HepG2 (cell line): ENCODE results near the gene SGF29. TPM values are rescaled to one million over a fixed set of nuclear protein-coding genes. Genes with fewer than 3 reads are reported as not detected.
A peak's percentile ranks its signal among the peaks of the same experiment; 100 is the strongest.

Experiments used
- CAMTA2 ChIP-seq: sonication (generic); formaldehyde crosslinking; IDR thresholded peaks from 2 replicates; pipeline ENCODE4 v1.4.0; 2020; ENCODE audit warnings: mild to moderate bottlenecking, missing genetic modification reagents, borderline replicate concordance
- DNMT1 ChIP-seq: sonication (generic); formaldehyde crosslinking; IDR thresholded peaks from 2 replicates; pipeline ENCODE4 v1.5.1; 2020; ENCODE audit warnings: mild to moderate bottlenecking, missing genetic modification reagents
- GLI4 ChIP-seq: sonication (generic); formaldehyde crosslinking; IDR thresholded peaks from 2 replicates; pipeline ENCODE4 v1.5.1; 2020; ENCODE audit warnings: missing genetic modification reagents, mild to moderate bottlenecking, moderate library complexity, borderline replicate concordance
- IRX3 ChIP-seq: sonication (generic); formaldehyde crosslinking; IDR thresholded peaks from 2 replicates; pipeline ENCODE4 v1.8.1; 2023; ENCODE audit warnings: mild to moderate bottlenecking, low read depth, missing genetic modification reagents, borderline replicate concordance
- KLF12 ChIP-seq: sonication (generic); formaldehyde crosslinking; IDR thresholded peaks from 2 replicates; pipeline ENCODE4 v1.4.0; 2020; ENCODE audit warnings: missing genetic modification reagents, borderline replicate concordance
- MEF2D ChIP-seq: sonication (generic); formaldehyde crosslinking; IDR thresholded peaks from 2 replicates; pipeline ENCODE4 v1.5.1; 2020; ENCODE audit warnings: mild to moderate bottlenecking, missing genetic modification reagents
- NR2C2 ChIP-seq: sonication (generic); formaldehyde crosslinking; IDR thresholded peaks from 2 replicates; pipeline ENCODE4 v1.4.0; 2020; ENCODE audit warnings: missing genetic modification reagents, mild to moderate bottlenecking, moderate library complexity, borderline replicate concordance
- NRL ChIP-seq: sonication (generic); formaldehyde crosslinking; IDR thresholded peaks from 2 replicates; pipeline ENCODE4 v1.5.0; 2020; ENCODE audit warnings: missing genetic modification reagents, mild to moderate bottlenecking, moderate library complexity, borderline replicate concordance
- PAWR ChIP-seq: sonication (generic); formaldehyde crosslinking; IDR thresholded peaks from 2 replicates; pipeline ENCODE4 v1.4.0; 2020; ENCODE audit warnings: missing genetic modification reagents, mild to moderate bottlenecking, borderline replicate concordance
- SALL2 ChIP-seq: sonication (generic); formaldehyde crosslinking; IDR thresholded peaks from 2 replicates; pipeline ENCODE4 v1.8.1; 2023; ENCODE audit warnings: mild to moderate bottlenecking, missing genetic modification reagents, inconsistent platforms
- SOX6 ChIP-seq, 2 experiments: fragments of 450-650 bp in 1 of 2; sonication (generic) in 1 of 2; formaldehyde crosslinking in 1 of 2; IDR thresholded peaks; 2 replicates each; pipeline versions ENCODE4 v1.4.0 to v1.6.1; 2017 to 2020; ENCODE audit warnings: antibody characterized with exemption in 1 of 2, mild to moderate bottlenecking in 1 of 2, missing genetic modification reagents in 1 of 2
- ZBTB8A ChIP-seq: sonication (generic); formaldehyde crosslinking; IDR thresholded peaks from 2 replicates; pipeline ENCODE4 v1.4.0; 2020; ENCODE audit warnings: mild to moderate bottlenecking, low read depth, missing genetic modification reagents, borderline replicate concordance
- ZFP62 ChIP-seq: sonication (generic); formaldehyde crosslinking; IDR thresholded peaks from 2 replicates; pipeline ENCODE4 v1.4.0; 2020; ENCODE audit warnings: missing genetic modification reagents
- ZNF143 ChIP-seq: sonication (generic); formaldehyde crosslinking; IDR thresholded peaks from 2 replicates; pipeline ENCODE4 v1.4.0; 2020; ENCODE audit warnings: missing genetic modification reagents
- ZNF251 ChIP-seq: sonication (generic); formaldehyde crosslinking; IDR thresholded peaks from 2 replicates; pipeline ENCODE4 v1.9.0; 2021; ENCODE audit warnings: mild to moderate bottlenecking, missing genetic modification reagents
- ZNF484 ChIP-seq: sonication (generic); formaldehyde crosslinking; IDR thresholded peaks from 2 replicates; pipeline ENCODE4 v1.5.1; 2020; ENCODE audit warnings: mild to moderate bottlenecking, low read depth, missing genetic modification reagents, borderline replicate concordance
- ZNF543 ChIP-seq: sonication (generic); formaldehyde crosslinking; IDR thresholded peaks from 2 replicates; pipeline ENCODE4 v1.4.0; 2020; ENCODE audit warnings: mild to moderate bottlenecking, missing genetic modification reagents
- ZNF550 ChIP-seq: sonication (generic); formaldehyde crosslinking; IDR thresholded peaks from 2 replicates; pipeline ENCODE4 v1.4.0; 2020; ENCODE audit warnings: mild to moderate bottlenecking, missing genetic modification reagents, borderline replicate concordance
- ZNF605 ChIP-seq: sonication (generic); formaldehyde crosslinking; IDR thresholded peaks from 2 replicates; pipeline ENCODE4 v1.8.0; 2022; ENCODE audit warnings: mild to moderate bottlenecking, missing genetic modification reagents
- ZNF720 ChIP-seq: sonication (generic); formaldehyde crosslinking; IDR thresholded peaks from 2 replicates; pipeline ENCODE4 v1.4.0; 2020; ENCODE audit warnings: missing genetic modification reagents
- ZSCAN25 ChIP-seq: sonication (generic); formaldehyde crosslinking; IDR thresholded peaks from 2 replicates; pipeline ENCODE4 v1.8.0; 2022; ENCODE audit warnings: mild to moderate bottlenecking, missing genetic modification reagents
- polyA plus RNA-seq, 8 experiments: library from polyadenylated mRNA; depleted of rRNA in 3 of 8; stranded (reverse) in 7 of 8; unstranded in 1 of 8; fragments of >200 nt; fragmentation: Illumina TruSeq in 4 of 8; extraction: Trizol in 4 of 8; gene quantifications; 2 replicates each; pipeline versions ENCODE4 v1.2.1 to v1.2.3, GENCODE V29; 2011 to 2016; ENCODE audit warnings: low read depth in 4 of 8, missing spikeins in 1 of 8, mixed read lengths in 1 of 8; ENCODE audit not compliant: insufficient read depth in 1 of 8
- total RNA-seq, 5 experiments: library from RNA; depleted of rRNA; stranded (reverse); fragments of >200 nt; fragmentation: Illumina TruSeq; extraction: Trizol; gene quantifications; 2 replicates each; pipeline ENCODE4 v1.2.3, GENCODE V29; 2016; ENCODE audit warnings: low read depth in 1 of 5
- TF ChIP-seq, protein P1 (sequence below): IDR thresholded peaks from 2 replicates; pipeline ENCODE4 v1.6.1; 2016; ENCODE audit warnings: mild to moderate bottlenecking, missing biosample characterization, missing genetic modification reagents
- TF ChIP-seq, protein P2 (sequence below): IDR thresholded peaks from 2 replicates; pipeline ENCODE4 v1.6.1; 2016; ENCODE audit warnings: missing genetic modification reagents, missing compliant biosample characterization
- TF ChIP-seq, protein P3 (sequence below): sonication (generic); formaldehyde crosslinking; IDR thresholded peaks from 2 replicates; pipeline ENCODE4 v1.4.0; 2020; ENCODE audit warnings: missing genetic modification reagents
- TF ChIP-seq, protein P4 (sequence below): IDR thresholded peaks from 2 replicates; pipeline ENCODE4 v1.6.1; 2012; ENCODE audit warnings: low read depth, low read length, improper control_type of control experiment

SGF29 gene
- total and polyA plus RNA-seq, 2 of the 13 experiments (the other 11 are each of a cell fraction or from before 2014, with no cell fraction given): 5.0 to 29.4 TPM

DNA sequence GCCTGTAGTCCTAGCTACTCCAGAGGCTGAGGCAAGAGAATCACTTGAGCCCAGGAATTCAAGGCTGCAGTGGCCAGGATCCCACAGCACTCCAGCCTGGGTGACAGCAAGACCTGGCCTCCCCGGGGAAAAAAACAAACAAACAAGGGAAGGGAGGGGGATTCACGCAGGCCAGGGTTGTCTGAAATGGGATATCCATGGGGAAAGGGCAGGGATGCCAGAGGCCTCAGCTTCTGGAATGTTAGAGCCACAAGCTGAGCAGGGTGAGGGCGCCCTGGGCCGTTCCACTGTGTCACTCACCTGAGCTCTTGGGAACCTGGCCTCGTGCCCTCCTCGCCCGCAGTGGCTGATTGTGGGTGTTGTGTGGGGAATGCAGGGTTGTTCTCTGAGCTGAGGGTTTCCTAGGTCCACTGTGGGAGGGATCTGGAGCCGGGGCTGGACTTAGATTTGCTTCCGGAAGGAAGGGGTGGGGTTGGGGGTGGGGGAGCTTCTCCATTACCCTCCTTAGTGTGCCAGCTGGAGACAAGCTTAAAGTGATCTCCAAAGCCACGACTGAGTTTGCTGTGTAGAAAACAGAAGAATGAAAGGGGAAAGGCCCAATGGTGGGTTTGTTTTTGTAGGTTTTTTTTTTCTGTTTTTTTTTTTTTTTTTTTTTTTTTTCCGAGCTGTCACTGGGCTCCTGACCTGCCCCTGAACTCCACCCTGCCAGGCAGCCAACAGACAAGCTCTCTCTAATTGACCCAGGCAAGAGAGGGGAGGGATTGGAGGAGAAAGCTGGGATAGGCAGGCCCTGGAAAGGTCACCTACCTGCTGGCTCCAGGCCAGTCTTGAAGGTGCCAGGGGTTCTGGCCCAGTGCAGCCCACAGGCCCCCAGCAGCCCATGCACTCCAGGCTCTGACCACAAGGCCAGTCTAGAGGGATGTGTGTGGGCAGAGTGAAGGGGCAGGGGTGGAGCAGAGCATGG, 56.2 kb downstream of the SGF29 start, which contains the start of gene SULT1A1 (continued):
- TF ChIP-seq MEF2D: peak; percentile 85
- no peak for TF ChIP-seq ZFP62 (CRISPR knock-in tag)
- no peak for TF ChIP-seq ZNF251
- TF ChIP-seq ZNF720 (CRISPR knock-in tag): no peak
- no peak for TF ChIP-seq KLF12 (CRISPR knock-in tag)
- peak; percentile 83 for TF ChIP-seq ZSCAN25 (CRISPR knock-in tag)
- TF ChIP-seq NRL: no peak
- TF ChIP-seq ZNF484 (CRISPR knock-in tag): no peak
- TF ChIP-seq IRX3 (CRISPR knock-in tag): no peak
- TF ChIP-seq PAWR: no peak
- peak; percentile 74; the same call in 1 of the 2 replicates for TF ChIP-seq ZNF550
- TF ChIP-seq SALL2 (CRISPR knock-in tag): no peak
- TF ChIP-seq ZNF543: peak; percentile 45; the same call in 1 of the 2 replicates
- TF ChIP-seq, protein P1, sequence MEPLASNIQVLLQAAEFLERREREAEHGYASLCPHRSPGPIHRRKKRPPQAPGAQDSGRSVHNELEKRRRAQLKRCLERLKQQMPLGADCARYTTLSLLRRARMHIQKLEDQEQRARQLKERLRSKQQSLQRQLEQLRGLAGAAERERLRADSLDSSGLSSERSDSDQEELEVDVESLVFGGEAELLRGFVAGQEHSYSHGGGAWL (CRISPR knock-in tag): no peak; the same call in 1 of the 2 replicates
- TF ChIP-seq ZNF605 (CRISPR knock-in tag): no peak; the same call in 1 of the 2 replicates
- TF ChIP-seq ZBTB8A (CRISPR knock-in tag): no peak
- peak; percentile 84 for TF ChIP-seq NR2C2 (CRISPR knock-in tag)
- TF ChIP-seq GLI4: no peak
- TF ChIP-seq DNMT1 (CRISPR knock-in tag): peak; percentile 77; the same call in 1 of the 2 replicates
- TF ChIP-seq, protein P2, sequence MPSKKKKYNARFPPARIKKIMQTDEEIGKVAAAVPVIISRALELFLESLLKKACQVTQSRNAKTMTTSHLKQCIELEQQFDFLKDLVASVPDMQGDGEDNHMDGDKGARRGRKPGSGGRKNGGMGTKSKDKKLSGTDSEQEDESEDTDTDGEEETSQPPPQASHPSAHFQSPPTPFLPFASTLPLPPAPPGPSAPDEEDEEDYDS (CRISPR knock-in tag): peak; percentile 74; the same call in 1 of the 2 replicates
- TF ChIP-seq ZNF143 (CRISPR knock-in tag): 0 out of 2 replicates have a peak, but pooled peaks have one; percentile 18
- TF ChIP-seq CAMTA2: no peak
- TF ChIP-seq, protein P3, sequence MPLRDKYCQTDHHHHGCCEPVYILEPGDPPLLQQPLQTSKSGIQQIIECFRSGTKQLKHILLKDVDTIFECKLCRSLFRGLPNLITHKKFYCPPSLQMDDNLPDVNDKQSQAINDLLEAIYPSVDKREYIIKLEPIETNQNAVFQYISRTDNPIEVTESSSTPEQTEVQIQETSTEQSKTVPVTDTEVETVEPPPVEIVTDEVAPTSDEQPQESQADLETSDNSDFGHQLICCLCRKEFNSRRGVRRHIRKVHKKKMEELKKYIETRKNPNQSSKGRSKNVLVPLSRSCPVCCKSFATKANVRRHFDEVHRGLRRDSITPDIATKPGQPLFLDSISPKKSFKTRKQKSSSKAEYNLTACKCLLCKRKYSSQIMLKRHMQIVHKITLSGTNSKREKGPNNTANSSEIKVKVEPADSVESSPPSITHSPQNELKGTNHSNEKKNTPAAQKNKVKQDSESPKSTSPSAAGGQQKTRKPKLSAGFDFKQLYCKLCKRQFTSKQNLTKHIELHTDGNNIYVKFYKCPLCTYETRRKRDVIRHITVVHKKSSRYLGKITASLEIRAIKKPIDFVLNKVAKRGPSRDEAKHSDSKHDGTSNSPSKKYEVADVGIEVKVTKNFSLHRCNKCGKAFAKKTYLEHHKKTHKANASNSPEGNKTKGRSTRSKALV (CRISPR knock-in tag): no peak
- TF ChIP-seq, protein P4, sequence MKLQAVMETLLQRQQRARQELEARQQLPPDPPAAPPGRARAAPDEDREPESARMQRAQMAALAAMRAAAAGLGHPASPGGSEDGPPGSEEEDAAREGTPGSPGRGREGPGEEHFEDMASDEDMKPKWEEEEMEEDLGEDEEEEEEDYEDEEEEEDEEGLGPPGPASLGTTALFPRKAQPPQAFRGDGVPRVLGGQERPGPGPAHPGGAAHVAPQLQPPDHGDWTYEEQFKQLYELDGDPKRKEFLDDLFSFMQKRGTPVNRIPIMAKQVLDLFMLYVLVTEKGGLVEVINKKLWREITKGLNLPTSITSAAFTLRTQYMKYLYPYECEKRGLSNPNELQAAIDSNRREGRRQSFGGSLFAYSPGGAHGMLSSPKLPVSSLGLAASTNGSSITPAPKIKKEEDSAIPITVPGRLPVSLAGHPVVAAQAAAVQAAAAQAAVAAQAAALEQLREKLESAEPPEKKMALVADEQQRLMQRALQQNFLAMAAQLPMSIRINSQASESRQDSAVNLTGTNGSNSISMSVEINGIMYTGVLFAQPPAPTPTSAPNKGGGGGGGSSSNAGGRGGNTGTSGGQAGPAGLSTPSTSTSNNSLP: no peak
- TF ChIP-seq SOX6 (IDR thresholded peaks at IDR 0.05): no peak
- peak; percentile 62 for TF ChIP-seq SOX6 (CRISPR knock-in tag; IDR thresholded peaks at IDR 0.05)
